ENCODE data around the gene KCTD4.

DNA sequence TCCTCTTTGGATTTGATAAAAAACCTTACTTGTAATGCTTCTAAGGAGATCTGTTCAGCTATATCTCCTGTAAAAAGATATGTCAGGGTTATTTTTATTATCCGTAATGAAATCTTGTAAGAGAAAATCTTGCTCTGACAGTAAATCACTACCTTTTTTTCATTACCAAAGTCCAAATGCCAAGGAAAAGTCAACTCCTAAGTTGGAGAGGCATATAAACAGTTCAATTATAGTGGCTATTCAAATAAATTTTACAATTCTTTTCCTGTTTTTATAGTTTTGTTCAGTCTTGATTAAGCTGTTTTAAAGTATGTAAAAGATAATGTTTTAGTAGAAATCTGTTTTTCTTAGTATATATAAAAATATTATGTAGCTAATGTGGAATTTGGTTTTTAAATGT, 9.0 kb downstream of the KCTD4 start:
- TF ChIP-seq, protein P1, sequence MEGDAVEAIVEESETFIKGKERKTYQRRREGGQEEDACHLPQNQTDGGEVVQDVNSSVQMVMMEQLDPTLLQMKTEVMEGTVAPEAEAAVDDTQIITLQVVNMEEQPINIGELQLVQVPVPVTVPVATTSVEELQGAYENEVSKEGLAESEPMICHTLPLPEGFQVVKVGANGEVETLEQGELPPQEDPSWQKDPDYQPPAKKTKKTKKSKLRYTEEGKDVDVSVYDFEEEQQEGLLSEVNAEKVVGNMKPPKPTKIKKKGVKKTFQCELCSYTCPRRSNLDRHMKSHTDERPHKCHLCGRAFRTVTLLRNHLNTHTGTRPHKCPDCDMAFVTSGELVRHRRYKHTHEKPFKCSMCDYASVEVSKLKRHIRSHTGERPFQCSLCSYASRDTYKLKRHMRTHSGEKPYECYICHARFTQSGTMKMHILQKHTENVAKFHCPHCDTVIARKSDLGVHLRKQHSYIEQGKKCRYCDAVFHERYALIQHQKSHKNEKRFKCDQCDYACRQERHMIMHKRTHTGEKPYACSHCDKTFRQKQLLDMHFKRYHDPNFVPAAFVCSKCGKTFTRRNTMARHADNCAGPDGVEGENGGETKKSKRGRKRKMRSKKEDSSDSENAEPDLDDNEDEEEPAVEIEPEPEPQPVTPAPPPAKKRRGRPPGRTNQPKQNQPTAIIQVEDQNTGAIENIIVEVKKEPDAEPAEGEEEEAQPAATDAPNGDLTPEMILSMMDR (IDR thresholded peaks at IDR 0.05; ENCODE audit: insufficient read depth, low read depth, low read length) = no peak
- TF ChIP-seq EZH2 (IDR thresholded peaks at IDR 0.05; ENCODE audit: insufficient read depth, low read length) = no peak
